Fibroblast of lung (primary cell): Measurements from ENCODE around the gene PBX1. TPM values are rescaled to one million over a fixed set of nuclear protein-coding genes. Genes with fewer than 3 reads are reported as not detected.

Source experiments
- DNase-seq, 2 donors: peaks; one replicate each; pipeline versions ENCODE4 v3.0.0 to v3.0.0-alpha.2; 2010; ENCODE audit warnings: low read depth in 2 of 2
- H2AFZ ChIP-seq: 2 replicates; pipeline ENCODE4 v1.5.1; 2012; ENCODE audit warnings: low read length, control low read depth, inconsistent platforms
- H3K27ac ChIP-seq: 2 replicates; pipeline ENCODE4 v1.5.1; 2011; ENCODE audit warnings: low read length, control low read depth; ENCODE audit not compliant: insufficient read depth
- H3K27me3 ChIP-seq: 2 replicates; pipeline ENCODE4 v1.5.1; 2011; ENCODE audit warnings: mild to moderate bottlenecking, low read length; ENCODE audit not compliant: control insufficient read depth, insufficient read depth
- H3K36me3 ChIP-seq: 2 replicates; pipeline ENCODE4 v1.5.1; 2011; ENCODE audit warnings: low read length; ENCODE audit not compliant: control insufficient read depth, insufficient read depth
- H3K4me1 ChIP-seq: 2 replicates; pipeline ENCODE4 v1.5.1; 2011; ENCODE audit warnings: low read length; ENCODE audit not compliant: control insufficient read depth, insufficient read depth; ENCODE audit errors: extremely low read depth
- H3K4me2 ChIP-seq: 2 replicates; pipeline ENCODE4 v1.5.1; 2011; ENCODE audit warnings: low read length, control low read depth; ENCODE audit not compliant: insufficient read depth; ENCODE audit errors: extremely low read depth
- H3K4me3 ChIP-seq, 4 experiments: fragments of 200-600 bp in 1 of 4; sonication (generic) in 1 of 4; replicated peaks in 1 of 4; 2 replicates each; pipeline ENCODE4 v1.5.1; 2011 to 2016; ENCODE audit warnings: low read length in 4 of 4, low read depth in 3 of 4, mild to moderate bottlenecking in 3 of 4, control low read depth in 2 of 4, inconsistent platforms in 1 of 4, mixed read lengths in 1 of 4; ENCODE audit not compliant: insufficient read depth in 1 of 4; ENCODE audit errors: control extremely low read depth in 1 of 4
- H3K79me2 ChIP-seq: 2 replicates; pipeline ENCODE4 v1.5.1; 2012; ENCODE audit warnings: mild to moderate bottlenecking, low read length, inconsistent platforms; ENCODE audit not compliant: control insufficient read depth, insufficient read depth
- H3K9ac ChIP-seq: 2 replicates; pipeline ENCODE4 v1.5.1; 2011; ENCODE audit warnings: mild to moderate bottlenecking, low read length, control low read depth; ENCODE audit not compliant: insufficient read depth
- H3K9me3 ChIP-seq: 2 replicates; pipeline ENCODE4 v1.5.1; 2012; ENCODE audit warnings: low read depth, low read length; ENCODE audit not compliant: control insufficient read depth, insufficient read depth
- H4K20me1 ChIP-seq: 2 replicates; pipeline ENCODE4 v1.5.1; 2011; ENCODE audit warnings: low read length; ENCODE audit not compliant: control insufficient read depth, insufficient read depth; ENCODE audit errors: extremely low read depth
- EZH2 ChIP-seq: IDR thresholded peaks from 2 replicates; pipeline ENCODE4 v1.5.1; 2012; ENCODE audit warnings: low read length, control low read depth, mild to moderate bottlenecking; ENCODE audit errors: missing control alignments
- polyA plus RNA-seq, 2 donors: library from polyadenylated mRNA; depleted of rRNA in 1 of 2; stranded (reverse) in 1 of 2; unstranded in 1 of 2; fragments of >200 nt; gene quantifications; 2 replicates each; pipeline ENCODE4 v1.2.1, GENCODE V29; 2011 to 2012; ENCODE audit warnings: missing spikeins in 1 of 2
- total RNA-seq: library from RNA; depleted of rRNA; stranded (reverse); fragments of >200 nt; gene quantifications from 2 replicates; pipeline ENCODE4 v1.2.1, GENCODE V29; 2014
- TF ChIP-seq, protein P1 (sequence below), 2 donors: IDR thresholded peaks in 1 of 2; conservative IDR thresholded peaks in 1 of 2; 1 replicate in 1 of 2; 2 replicates in 1 of 2; pipeline ENCODE4 v1.5.1; 2011 to 2012; ENCODE audit warnings: low read length in 2 of 2, control low read depth in 1 of 2, inconsistent platforms in 1 of 2, low read depth in 1 of 2, mild to moderate bottlenecking in 1 of 2

PBX1 gene
- total and polyA plus RNA-seq, 2 donors (not counting 1 experiment from before 2014, with no cell fraction given), result 43.1 to 46.7 TPM

DNA sequence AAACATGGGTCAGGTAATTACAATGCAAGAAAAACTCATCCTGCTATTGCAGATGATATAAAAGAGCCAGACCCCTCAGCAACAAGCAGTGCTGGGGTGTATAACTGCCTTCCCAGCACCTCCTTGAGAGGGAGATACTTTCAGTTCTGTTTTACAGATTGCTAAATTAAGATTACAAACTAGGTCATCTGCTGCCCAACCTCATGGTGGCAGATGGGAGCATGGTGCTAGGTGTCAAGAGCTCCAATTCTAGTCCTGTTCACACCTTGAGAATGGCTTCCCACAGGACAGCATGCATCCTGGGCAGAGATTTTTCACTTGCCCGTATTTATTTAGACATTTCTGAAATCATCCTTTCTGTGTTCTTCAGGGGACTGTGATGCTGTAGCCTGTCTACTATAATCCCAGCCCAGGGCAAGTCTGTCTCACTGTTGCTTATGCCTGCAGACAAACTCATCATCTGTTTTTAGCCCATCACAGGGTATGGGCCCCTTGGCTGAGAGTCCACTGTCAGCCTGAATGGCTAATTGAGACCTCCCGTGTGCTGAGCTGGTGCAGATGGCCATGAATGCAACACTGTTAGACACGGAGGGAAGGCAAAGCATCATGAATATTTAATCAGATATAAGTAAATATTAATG is 40.2 kb upstream of the PBX1 start:
- TF ChIP-seq, protein P1, sequence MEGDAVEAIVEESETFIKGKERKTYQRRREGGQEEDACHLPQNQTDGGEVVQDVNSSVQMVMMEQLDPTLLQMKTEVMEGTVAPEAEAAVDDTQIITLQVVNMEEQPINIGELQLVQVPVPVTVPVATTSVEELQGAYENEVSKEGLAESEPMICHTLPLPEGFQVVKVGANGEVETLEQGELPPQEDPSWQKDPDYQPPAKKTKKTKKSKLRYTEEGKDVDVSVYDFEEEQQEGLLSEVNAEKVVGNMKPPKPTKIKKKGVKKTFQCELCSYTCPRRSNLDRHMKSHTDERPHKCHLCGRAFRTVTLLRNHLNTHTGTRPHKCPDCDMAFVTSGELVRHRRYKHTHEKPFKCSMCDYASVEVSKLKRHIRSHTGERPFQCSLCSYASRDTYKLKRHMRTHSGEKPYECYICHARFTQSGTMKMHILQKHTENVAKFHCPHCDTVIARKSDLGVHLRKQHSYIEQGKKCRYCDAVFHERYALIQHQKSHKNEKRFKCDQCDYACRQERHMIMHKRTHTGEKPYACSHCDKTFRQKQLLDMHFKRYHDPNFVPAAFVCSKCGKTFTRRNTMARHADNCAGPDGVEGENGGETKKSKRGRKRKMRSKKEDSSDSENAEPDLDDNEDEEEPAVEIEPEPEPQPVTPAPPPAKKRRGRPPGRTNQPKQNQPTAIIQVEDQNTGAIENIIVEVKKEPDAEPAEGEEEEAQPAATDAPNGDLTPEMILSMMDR (conservative IDR thresholded peaks at IDR 0.05 in 1 of 2, IDR thresholded peaks at IDR 0.05 in 1 of 2; ENCODE audit: low read depth in 1 of 2, low read length in 2 of 2), result no peak
- TF ChIP-seq EZH2, result no peak
- no peaks in the 10 kb centered on the region for H3K9me3 ChIP-seq
- H3K4me3 ChIP-seq, result no peak overlapping the region
- no peaks in the 10 kb centered on the region for H3K36me3 ChIP-seq
- DNase-seq, result no peak
- H2AFZ ChIP-seq, result no peak overlapping the region
- no peak overlapping the region for H3K27ac ChIP-seq
- H3K4me1 ChIP-seq, result no peaks in the 10 kb centered on the region
- no peak overlapping the region for H3K4me2 ChIP-seq
- no peak overlapping the region for H3K9ac ChIP-seq
- H4K20me1 ChIP-seq, result no peaks in the 10 kb centered on the region
- no peaks in the 10 kb centered on the region for H3K79me2 ChIP-seq
- H3K27me3 ChIP-seq, result peaks cover 4% of the 10 kb centered on the region

DNA sequence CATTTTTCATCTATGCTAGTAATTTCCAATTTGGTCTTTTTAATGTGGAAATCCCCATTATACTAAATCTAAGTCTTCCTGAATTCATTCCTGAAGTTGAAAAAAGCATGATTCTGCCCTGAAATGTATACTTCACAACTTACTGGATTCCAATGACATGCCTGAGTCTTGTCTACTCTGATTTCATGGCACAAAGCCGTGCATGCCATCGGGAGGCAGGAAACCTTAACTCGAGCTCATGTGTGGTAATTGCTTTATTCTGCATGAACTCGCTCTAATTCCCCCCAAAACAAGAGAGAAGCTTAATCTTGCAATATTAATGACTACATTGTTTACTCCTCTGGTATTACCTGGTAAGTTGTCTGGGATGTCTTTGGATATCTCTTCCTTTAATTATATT is 39.6 kb upstream of the PBX1 start:
- H3K27me3 ChIP-seq, result peaks cover 4% of the 10 kb centered on the region
- H2AFZ ChIP-seq, result no peak overlapping the region
- H3K27ac ChIP-seq, result no peak overlapping the region
- no peaks in the 10 kb centered on the region for H3K36me3 ChIP-seq
- peak in 1 of 2 donors; percentile 5 for DNase-seq
- no peak overlapping the region for H3K4me2 ChIP-seq
- H3K9ac ChIP-seq, result no peak overlapping the region
- H3K9me3 ChIP-seq, result no peaks in the 10 kb centered on the region
- H3K4me1 ChIP-seq, result no peaks in the 10 kb centered on the region
- H3K4me3 ChIP-seq, result no peak overlapping the region
- no peaks in the 10 kb centered on the region for H4K20me1 ChIP-seq
- TF ChIP-seq EZH2, result no peak
- H3K79me2 ChIP-seq, result no peaks in the 10 kb centered on the region

DNA sequence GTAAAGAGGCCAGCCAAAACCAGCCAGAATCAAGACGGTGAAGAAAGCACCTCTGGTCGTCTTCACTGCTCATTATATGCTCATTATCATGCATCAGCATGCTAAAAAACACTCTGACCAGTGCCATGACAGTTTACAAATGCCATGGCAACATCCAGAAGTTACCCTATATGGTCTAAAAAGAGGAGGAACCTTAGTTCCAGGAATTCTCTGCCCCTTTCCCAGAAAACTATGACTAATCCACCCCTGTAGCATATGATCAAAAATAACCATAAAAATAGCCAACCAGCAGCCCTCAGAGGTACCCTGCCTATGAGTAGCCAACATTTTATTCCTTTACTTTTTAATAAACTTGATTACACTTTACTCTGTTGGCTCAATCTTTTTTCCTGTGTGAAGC is 34.2 kb upstream of the PBX1 start:
- H3K4me3 ChIP-seq, result no peak overlapping the region
- H3K27ac ChIP-seq, result no peak overlapping the region
- H3K36me3 ChIP-seq, result no peaks in the 10 kb centered on the region
- H3K27me3 ChIP-seq, result no peaks in the 10 kb centered on the region
- H3K4me1 ChIP-seq, result no peaks in the 10 kb centered on the region
- no peaks in the 10 kb centered on the region for H4K20me1 ChIP-seq
- peak; percentile 71 to 89 for DNase-seq
- TF ChIP-seq EZH2, result no peak
- TF ChIP-seq, protein P1 (conservative IDR thresholded peaks at IDR 0.05 in 1 of 2, IDR thresholded peaks at IDR 0.05 in 1 of 2; ENCODE audit: low read depth in 1 of 2, low read length in 2 of 2), result no peak
- peak overlapping the region; percentile 39 for H2AFZ ChIP-seq
- no peaks in the 10 kb centered on the region for H3K79me2 ChIP-seq
- no peak overlapping the region for H3K4me2 ChIP-seq
- no peak overlapping the region for H3K9ac ChIP-seq
- no peaks in the 10 kb centered on the region for H3K9me3 ChIP-seq
